IMR-90 (cell line): ENCODE data around the gene SAA4. TPM values are rescaled to one million over a fixed set of nuclear protein-coding genes. Genes with fewer than 3 reads are reported as not detected.

Experiments
- ATAC-seq: fragments of 200-7000 bp; cut with Tn5 transposase; 2 replicates; pipeline ENCODE4 v1.9.1; 2020; ENCODE audit warnings: low read depth, mild to moderate bottlenecking, moderate library complexity
- BruUV-seq: library from RNA; stranded (reverse); fragments of 400-500 nt; replicated peaks from 2 replicates; lab custom pipeline; 2021; lab: Mats Ljungman, UMichigan
- CTCF ChIA-PET: fragments of 300-600 bp; formaldehyde crosslinking; extraction: SDS; loops from one replicate; lab custom pipeline; 2021; ENCODE audit warnings: antibody characterized with exemption; lab: Yijun Ruan, JAX
- POLR2A ChIA-PET: fragments of 300-600 bp; sonication (Branson Sonifier 250); formaldehyde crosslinking; loops from one replicate; lab custom pipeline; 2022; ENCODE audit warnings: antibody characterized with exemption; ENCODE audit not compliant: unreplicated experiment; lab: Charles Lee
- DNase-seq: peaks from one replicate; pipeline ENCODE4 v3.0.0; 2013
- H2AFZ ChIP-seq: replicated peaks from 2 replicates; pipeline ENCODE3; 2013; ENCODE audit warnings: low read length, mild to moderate bottlenecking; ENCODE audit not compliant: poor library complexity
- H2AK5ac ChIP-seq: 2 replicates; pipeline ENCODE4 v1.6.1; 2013; ENCODE audit warnings: low read depth, low read length, inconsistent platforms
- H2AK9ac ChIP-seq: replicated peaks from 2 replicates; pipeline ENCODE3; 2013; ENCODE audit warnings: mild to moderate bottlenecking, low read depth, low read length, moderate library complexity; ENCODE audit not compliant: poor library complexity
- H2BK120ac ChIP-seq: 2 replicates; pipeline ENCODE4 v1.6.1; 2013; ENCODE audit warnings: low read depth, low read length, inconsistent platforms
- H2BK15ac ChIP-seq: 3 replicates; pipeline ENCODE4 v1.6.1; 2013; ENCODE audit warnings: low read depth, low read length, inconsistent platforms
- H2BK20ac ChIP-seq: 2 replicates; pipeline ENCODE4 v1.6.1; 2013; ENCODE audit warnings: low read depth, mild to moderate bottlenecking, inconsistent platforms, low read length, moderate library complexity
- H2BK5ac ChIP-seq: 2 replicates; pipeline ENCODE4 v1.6.1; 2013; ENCODE audit warnings: mild to moderate bottlenecking, low read depth, low read length, inconsistent platforms; ENCODE audit not compliant: poor library complexity, severe bottlenecking
- H3K14ac ChIP-seq: replicated peaks from 2 replicates; pipeline ENCODE4 v1.6.1; 2013; ENCODE audit warnings: low read depth, low read length, inconsistent platforms
- H3K18ac ChIP-seq: 2 replicates; pipeline ENCODE4 v1.6.1; 2013; ENCODE audit warnings: low read depth, low read length, control low read depth
- H3K23ac ChIP-seq: 2 replicates; pipeline ENCODE4 v1.6.1; 2013; ENCODE audit warnings: low read depth, low read length, inconsistent platforms
- H3K27ac ChIP-seq: 2 replicates; pipeline ENCODE4 v1.5.1; 2013; ENCODE audit warnings: mild to moderate bottlenecking, control low read depth, low read length; ENCODE audit not compliant: insufficient read depth
- H3K27me3 ChIP-seq: 2 replicates; pipeline ENCODE4 v1.6.1; 2013; ENCODE audit warnings: low read length; ENCODE audit not compliant: control insufficient read depth, insufficient read depth
- H3K36me3 ChIP-seq: 2 replicates; pipeline ENCODE4 v1.6.1; 2013; ENCODE audit warnings: low read length, mixed read lengths; ENCODE audit not compliant: control insufficient read depth, insufficient read depth
- H3K4ac ChIP-seq: 2 replicates; pipeline ENCODE4 v1.6.1; 2013; ENCODE audit warnings: low read depth, low read length, inconsistent platforms
- H3K4me1 ChIP-seq: 2 replicates; pipeline ENCODE4 v1.6.1; 2013; ENCODE audit warnings: low read length, mixed read lengths; ENCODE audit not compliant: control insufficient read depth, insufficient read depth
- H3K4me2 ChIP-seq: 2 replicates; pipeline ENCODE4 v1.6.1; 2013; ENCODE audit warnings: low read depth, mild to moderate bottlenecking, control low read depth, low read length, moderate library complexity
- H3K4me3 ChIP-seq: 2 replicates; pipeline ENCODE4 v1.5.1; 2013; ENCODE audit warnings: low read depth, mild to moderate bottlenecking, control low read depth, low read length, moderate library complexity; ENCODE audit not compliant: insufficient read depth
- H3K56ac ChIP-seq: 2 replicates; pipeline ENCODE4 v1.6.1; 2013; ENCODE audit warnings: low read length, inconsistent platforms; ENCODE audit not compliant: insufficient read depth; ENCODE audit errors: extremely low read depth
- H3K79me1 ChIP-seq, 2 experiments: 2 replicates each; pipeline ENCODE4 v1.6.1; 2013; ENCODE audit warnings: low read length in 2 of 2, inconsistent platforms in 1 of 2, low read depth in 1 of 2
- H3K9ac ChIP-seq: 2 replicates; pipeline ENCODE4 v1.6.1; 2013; ENCODE audit warnings: low read depth, low read length, control low read depth
- H3K9me1 ChIP-seq: 2 replicates; pipeline ENCODE4 v1.6.1; 2013; ENCODE audit warnings: low read length, inconsistent platforms; ENCODE audit not compliant: insufficient read depth
- H3K9me3 ChIP-seq: 2 replicates; pipeline ENCODE4 v1.6.1; 2013; ENCODE audit warnings: low read length; ENCODE audit not compliant: control insufficient read depth, insufficient read depth
- H4K20me1 ChIP-seq: 2 replicates; pipeline ENCODE4 v1.6.1; 2013; ENCODE audit warnings: low read length, inconsistent platforms; ENCODE audit not compliant: insufficient read depth
- H4K5ac ChIP-seq: 2 replicates; pipeline ENCODE4 v1.6.1; 2013; ENCODE audit warnings: mild to moderate bottlenecking, low read depth, low read length, control low read depth
- H4K8ac ChIP-seq, 2 experiments: 2 replicates each; pipeline ENCODE4 v1.6.1; 2013; ENCODE audit warnings: low read depth in 2 of 2, low read length in 2 of 2, control low read depth in 1 of 2, inconsistent platforms in 1 of 2
- H4K91ac ChIP-seq: 2 replicates; pipeline ENCODE4 v1.6.1; 2013; ENCODE audit warnings: low read depth, low read length, inconsistent platforms; ENCODE audit not compliant: insufficient read depth
- CEBPB ChIP-seq: IDR thresholded peaks from 2 replicates; pipeline ENCODE4 v1.6.1; 2012; ENCODE audit warnings: low read depth, low read length, improper control_type of control experiment
- MXI1 ChIP-seq: IDR thresholded peaks from 2 replicates; pipeline ENCODE4 v1.6.1; 2012; ENCODE audit warnings: low read depth, mild to moderate bottlenecking, low read length, moderate library complexity, borderline replicate concordance
- POLR2A ChIP-seq: IDR thresholded peaks from 2 replicates; pipeline ENCODE4 v1.6.1; 2012; ENCODE audit warnings: mild to moderate bottlenecking, low read depth, low read length
- WGBS, 2 experiments: methylation state at CpG; one replicate each; pipeline versions ENCODE4 v1.1.5 to v1.1.7; 2013; ENCODE audit warnings: missing lambda C conversion rate in 2 of 2; ENCODE audit not compliant: insufficient read length in 1 of 2; ENCODE audit errors: extremely low coverage in 2 of 2; 5-methylcytosine and 5-hydroxymethylcytosine counted together
- dilution Hi-C: fragments of 300-500 bp; cut with HindIII; formaldehyde crosslinking; loops from one replicate; pipeline ENCODE4 v1.14.3; 2018; ENCODE audit warnings: low sequenced_read_pairs; ENCODE audit not compliant: unreplicated experiment
- in situ Hi-C: fragments of 300-500 bp; cut with MboI; formaldehyde crosslinking; loops from 3 replicates; pipeline ENCODE4 v1.14.3; 2019; ENCODE audit warnings: low sequenced_read_pairs, inconsistent platforms, mixed read lengths
- intact Hi-C: fragments of 100-400 bp; cut with micrococcal nuclease; formaldehyde crosslinking; loops from 2 replicates; pipeline ENCODE4 v1.10.0; 2022
- polyA plus RNA-seq, 3 experiments: library from polyadenylated mRNA; depleted of rRNA; stranded (reverse); fragments of >200 nt; gene quantifications; 2 replicates each; pipeline ENCODE4 v1.2.3, GENCODE V29; 2012; ENCODE audit warnings: low replicate concordance in 1 of 3
- total RNA-seq: library from RNA; depleted of rRNA; stranded (reverse); fragments of >200 nt; gene quantifications from 2 replicates; pipeline ENCODE4 v1.2.3, GENCODE V29; 2012

SAA4 gene
- total and polyA plus RNA-seq, 2 of the 4 experiments (the other 2 are of a cell fraction) = not detected

DNA sequence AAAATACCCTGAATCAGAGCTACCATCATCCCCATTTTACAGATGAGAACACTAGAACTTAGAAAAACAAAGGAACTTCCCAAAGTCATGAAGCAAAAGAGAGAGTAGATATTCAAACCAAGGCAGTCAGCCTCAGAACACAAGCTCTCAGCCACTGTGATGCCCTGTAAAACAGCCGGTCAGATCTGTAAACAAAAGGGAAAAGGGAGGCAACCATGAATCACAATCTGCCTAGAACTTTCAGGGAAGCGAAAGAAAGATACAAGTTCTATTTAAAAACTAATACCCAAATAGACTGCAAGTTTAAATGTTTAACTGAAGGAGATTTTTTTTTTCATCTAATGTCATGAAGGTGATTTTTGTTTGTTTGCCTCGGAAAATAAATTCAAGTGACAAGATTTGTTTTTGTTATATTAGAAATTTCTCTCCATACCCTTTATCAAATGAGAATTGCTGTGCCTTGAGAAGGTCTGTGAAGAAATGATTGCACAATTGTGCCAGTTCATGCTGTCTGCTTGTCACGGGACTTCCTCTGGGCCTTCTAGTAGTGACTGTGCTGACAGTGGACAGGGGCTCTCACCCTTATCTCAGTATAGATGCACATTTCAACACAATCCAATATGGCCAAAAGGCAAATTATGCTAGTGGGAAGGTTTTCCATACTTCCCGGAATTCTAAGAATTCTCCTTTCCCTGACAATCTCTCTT, 41.1 kb upstream of the SAA4 start:
- H4K91ac ChIP-seq = no peak overlapping the region
- no peak overlapping the region for H4K8ac ChIP-seq
- intact Hi-C loops = no loop called here
- no peak overlapping the region for H3K18ac ChIP-seq
- H3K27ac ChIP-seq = no peak overlapping the region
- no peak overlapping the region for H2AK5ac ChIP-seq
- no peaks in the 10 kb centered on the region for H3K4me1 ChIP-seq
- ChIA-PET CTCF (interaction anchor here (0.6 kb wide), 1 partner anchor 172 kb away, joined by 3 read pairs; the partner anchor contains the start of gene SAAL1), POLR2A (no interaction called here)
- H4K5ac ChIP-seq = no peak overlapping the region
- no peak overlapping the region for H2BK20ac ChIP-seq
- no peak overlapping the region for H3K4me3 ChIP-seq
- H3K23ac ChIP-seq = no peak overlapping the region
- DNase-seq (peak; percentile 9), ATAC-seq (no peak; the same call in 1 of the 2 replicates)
- no peaks in the 10 kb centered on the region for H3K27me3 ChIP-seq
- peaks cover 16% of the 10 kb centered on the region for H3K36me3 ChIP-seq
- no peak overlapping the region for H3K9ac ChIP-seq
- no peaks in the 10 kb centered on the region for H3K9me1 ChIP-seq
- H2AK9ac ChIP-seq = no peak overlapping the region
- H4K20me1 ChIP-seq = no peaks in the 10 kb centered on the region
- no peak overlapping the region for H2BK120ac ChIP-seq
- no peak overlapping the region for H3K4me2 ChIP-seq
- in situ Hi-C loops = no loop called here
- no peak overlapping the region for H2BK5ac ChIP-seq
- no peak overlapping the region for H3K4ac ChIP-seq
- no TSS peak for BruUV-seq
- H3K79me1 ChIP-seq = no peaks in the 10 kb centered on the region; a peak in 1 of 4 replicates
- no peak for TF ChIP-seq POLR2A
- TF ChIP-seq MXI1 = no peak
- TF ChIP-seq CEBPB = peak; percentile 69
- H2AFZ ChIP-seq = no peak overlapping the region
- no peak overlapping the region for H3K56ac ChIP-seq
- no peaks in the 10 kb centered on the region for H3K9me3 ChIP-seq
- no CpG with 5 or more reads among the region's 5 CpGs for WGBS, 2 experiments
- dilution Hi-C loops = no loop called here
- no peak overlapping the region for H2BK15ac ChIP-seq
- H3K14ac ChIP-seq = no peak overlapping the region
